HepG2 (cell line): ENCODE results near the gene MAGI1.

Source experiments
- DRAP1 ChIP-seq: IDR thresholded peaks from 2 replicates; pipeline ENCODE4 v1.6.1; 2016; ENCODE audit warnings: missing genetic modification reagents, missing compliant biosample characterization
- ZNF207 ChIP-seq: fragments of 450-650 bp; IDR thresholded peaks from 2 replicates; pipeline ENCODE4 v1.6.1; 2016; ENCODE audit warnings: antibody characterized with exemption, borderline replicate concordance

- TF ChIP-seq DRAP1 (CRISPR knock-in tag) (no peak), ZNF207 (no peak)
Measured at GRCh38 chr3:65489253-65489652, 549.5 kb downstream of the MAGI1 start.
